ENCODE results near the gene ATAD3A.

- peak; percentile 39 for TF ChIP-seq CTCF (IDR thresholded peaks at IDR 0.05; ENCODE audit: low read depth, low read length, poor library complexity, severe bottlenecking)
- no peak for TF ChIP-seq EZH2phosphoT487 (IDR thresholded peaks at IDR 0.05; ENCODE audit: borderline replicate concordance, low read length)
Observed at GRCh38 chr1:1550591-1551432, 38.9 kb downstream of the ATAD3A start.
